ENCODE data around the gene CDK15.
"Not testable (repeated sequence)": the region's sequence is repeated elsewhere in the genome, so short reads cannot be mapped to it uniquely, and the experiment has no call there.

The CDK15 gene

GRCh38 chr2:201827621-201828020 lies 21.3 kb downstream of the CDK15 start:
- DNase-seq (ENCODE audit: low read depth in 2 of 2, low spot score in 1 of 2): no peak

GRCh38 chr2:201828220-201828619 lies 21.9 kb downstream of the CDK15 start:
- DNase-seq (ENCODE audit: low read depth in 2 of 2, low spot score in 1 of 2): no peak

- no peak for DNase-seq (ENCODE audit: low read depth in 2 of 2, low spot score in 1 of 2)
These were observed 24.3 kb downstream of the CDK15 start for GRCh38 chr2:201830666-201831065.

- DNase-seq (ENCODE audit: low read depth in 2 of 2, low spot score in 1 of 2): no peak
These were observed 25.1 kb downstream of the CDK15 start for GRCh38 chr2:201831469-201831868.

GRCh38 chr2:201833781-201834180 lies 27.4 kb downstream of the CDK15 start:
- no peak for DNase-seq (ENCODE audit: low read depth in 2 of 2, low spot score in 1 of 2)

GRCh38 chr2:201835066-201835465 lies 28.7 kb downstream of the CDK15 start:
- no peak for DNase-seq (ENCODE audit: low read depth in 2 of 2, low spot score in 1 of 2)

- DNase-seq (ENCODE audit: low read depth in 2 of 2, low spot score in 1 of 2): no peak
These were observed 31.1 kb downstream of the CDK15 start for GRCh38 chr2:201837391-201837790.

GRCh38 chr2:201837824-201838431 lies 31.6 kb downstream of the CDK15 start:
- no peak for DNase-seq (ENCODE audit: low read depth in 2 of 2, low spot score in 1 of 2)

GRCh38 chr2:201839727-201840126 lies 33.4 kb downstream of the CDK15 start:
- DNase-seq (ENCODE audit: low read depth in 2 of 2, low spot score in 1 of 2): no peak

- DNase-seq (ENCODE audit: low read depth in 2 of 2, low spot score in 1 of 2): no peak
These were observed 34.4 kb downstream of the CDK15 start for GRCh38 chr2:201840726-201841125.

- no peak for DNase-seq (ENCODE audit: low read depth in 2 of 2, low spot score in 1 of 2)
These were observed 36.0 kb downstream of the CDK15 start for GRCh38 chr2:201842131-201842860.

GRCh38 chr2:201844922-201845321 lies 38.6 kb downstream of the CDK15 start:
- not testable (repeated sequence) for DNase-seq (ENCODE audit: low read depth in 2 of 2, low spot score in 1 of 2)

GRCh38 chr2:201847481-201847880 lies 41.1 kb downstream of the CDK15 start:
- no peak for DNase-seq (ENCODE audit: low read depth in 2 of 2, low spot score in 1 of 2)

GRCh38 chr2:201852462-201852861 lies 46.1 kb downstream of the CDK15 start:
- DNase-seq (ENCODE audit: low read depth in 2 of 2, low spot score in 1 of 2): no peak

GRCh38 chr2:201852878-201853415 lies 46.6 kb downstream of the CDK15 start:
- no peak for DNase-seq (ENCODE audit: low read depth in 2 of 2, low spot score in 1 of 2)

- no peak for DNase-seq (ENCODE audit: low read depth in 2 of 2, low spot score in 1 of 2)
These were observed 48.0 kb downstream of the CDK15 start for GRCh38 chr2:201854221-201854801.

- no peak for DNase-seq (ENCODE audit: low read depth in 2 of 2, low spot score in 1 of 2)
These were observed 48.5 kb downstream of the CDK15 start for GRCh38 chr2:201854841-201855240.

GRCh38 chr2:201855356-201855755 lies 49.0 kb downstream of the CDK15 start:
- no peak for DNase-seq (ENCODE audit: low read depth in 2 of 2, low spot score in 1 of 2)

- no peak for DNase-seq (ENCODE audit: low read depth in 2 of 2, low spot score in 1 of 2)
These were observed 51.0 kb downstream of the CDK15 start for GRCh38 chr2:201857326-201857725.

GRCh38 chr2:201858281-201859184 lies 52.2 kb downstream of the CDK15 start:
- no peak for DNase-seq (ENCODE audit: low read depth in 2 of 2, low spot score in 1 of 2)

- DNase-seq (ENCODE audit: low read depth in 2 of 2, low spot score in 1 of 2): no peak
These were observed 53.6 kb downstream of the CDK15 start for GRCh38 chr2:201859949-201860348.

Data from stimulated activated CD8-positive, alpha-beta memory T cell treated with anti-CD3 and anti-CD28 coated beads, Interleukin-4, amount 100 ng/mL, for 4 hours (primary cell).